Osteocyte (in vitro differentiated cells): Measurements from ENCODE around the gene ARHGAP31. TPM values are rescaled to one million over a fixed set of nuclear protein-coding genes. Genes with fewer than 3 reads are reported as not detected.
A peak's percentile ranks its signal among the peaks of the same experiment; 100 is the strongest.
"Not testable (repeated sequence)": the region's sequence is repeated elsewhere in the genome, so short reads cannot be mapped to it uniquely, and the experiment has no call there.

Source experiments
- DNase-seq: peaks from one replicate; pipeline ENCODE4 v3.0.0; 2021; ENCODE audit warnings: mixed read lengths; ENCODE audit not compliant: unreplicated experiment; ENCODE audit errors: extremely low spot score
- H3K27ac Mint-ChIP-seq: one replicate; pipeline ENCODE4 v1.8.0; 2021; ENCODE audit warnings: mild to moderate bottlenecking, mixed read lengths; ENCODE audit not compliant: unreplicated experiment
- H3K27me3 Mint-ChIP-seq: one replicate; pipeline ENCODE4 v1.8.0; 2021; ENCODE audit warnings: mixed read lengths; ENCODE audit not compliant: unreplicated experiment
- H3K36me3 Mint-ChIP-seq: one replicate; pipeline ENCODE4 v1.8.0; 2021; ENCODE audit warnings: mixed read lengths; ENCODE audit not compliant: unreplicated experiment
- H3K4me1 Mint-ChIP-seq: one replicate; pipeline ENCODE4 v1.8.0; 2021; ENCODE audit warnings: mixed read lengths; ENCODE audit not compliant: unreplicated experiment
- H3K4me3 Mint-ChIP-seq: one replicate; pipeline ENCODE4 v1.8.0; 2021; ENCODE audit warnings: mild to moderate bottlenecking, moderate library complexity, mixed read lengths; ENCODE audit not compliant: unreplicated experiment
- H3K9me3 Mint-ChIP-seq: one replicate; pipeline ENCODE4 v1.8.0; 2021; ENCODE audit warnings: mixed read lengths; ENCODE audit not compliant: unreplicated experiment
- total RNA-seq: library from RNA; stranded (reverse); gene quantifications from 2 replicates; pipeline ENCODE4 v1.2.1, GENCODE V29; 2021
- TF ChIP-seq, protein P1 (sequence below): fragments of 200-600 bp; sonication (generic); IDR thresholded peaks from 2 replicates; pipeline ENCODE4 v1.5.0; 2021; ENCODE audit warnings: antibody characterized with exemption, mild to moderate bottlenecking, moderate library complexity

Gene ARHGAP31
- total RNA-seq, 1 donor from 2014 or later: 49.7 TPM

DNA sequence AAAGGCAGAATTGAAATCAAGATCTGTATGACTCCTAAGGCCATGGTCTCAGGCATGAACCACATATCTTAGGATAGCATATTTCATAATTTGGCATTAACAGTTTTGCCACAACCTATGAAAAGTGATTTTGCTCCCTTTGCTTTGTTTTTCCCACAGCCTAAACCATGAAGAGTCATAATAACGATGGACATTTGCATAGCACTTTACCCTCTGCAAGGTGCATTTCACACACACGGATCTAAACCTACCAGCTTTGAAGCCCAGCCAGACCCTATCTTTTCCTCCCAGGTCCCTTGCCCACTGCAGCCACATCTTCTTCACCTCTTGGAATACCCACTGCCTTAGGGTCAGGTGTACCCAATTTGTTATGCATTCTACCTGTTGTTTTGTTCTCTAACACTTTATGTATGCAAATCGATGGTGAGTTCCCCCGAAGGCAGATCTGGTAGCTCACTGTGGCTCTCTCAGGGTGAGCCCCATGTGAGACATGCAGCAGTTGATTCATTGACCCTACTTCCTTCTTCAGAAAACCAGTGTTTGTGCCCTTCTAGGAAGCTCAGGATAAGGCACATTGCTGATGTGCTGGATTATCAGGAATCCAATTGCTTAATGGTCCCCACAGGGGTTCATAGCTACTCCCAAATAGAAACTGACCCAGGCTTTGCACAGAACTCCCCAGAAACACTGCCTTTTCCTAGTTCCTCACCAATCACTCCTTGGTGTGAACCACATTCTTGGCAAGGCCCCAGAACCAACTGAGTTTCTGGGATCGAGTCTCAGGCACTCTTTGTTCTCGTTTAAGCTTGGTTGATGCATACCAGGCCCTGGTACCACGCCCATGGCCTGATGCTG is 8.7 kb downstream of the ARHGAP31 start:
- Mint-ChIP-seq H3K27ac (peak overlapping the region; percentile 91), H3K27me3 (no peaks in the 10 kb centered on the region), H3K36me3 (peaks cover 17% of the 10 kb centered on the region), H3K4me1 (peaks cover 70% of the 10 kb centered on the region), H3K9me3 (no peaks in the 10 kb centered on the region), H3K4me3 (peak overlapping the region; percentile 1)
- TF ChIP-seq, protein P1, sequence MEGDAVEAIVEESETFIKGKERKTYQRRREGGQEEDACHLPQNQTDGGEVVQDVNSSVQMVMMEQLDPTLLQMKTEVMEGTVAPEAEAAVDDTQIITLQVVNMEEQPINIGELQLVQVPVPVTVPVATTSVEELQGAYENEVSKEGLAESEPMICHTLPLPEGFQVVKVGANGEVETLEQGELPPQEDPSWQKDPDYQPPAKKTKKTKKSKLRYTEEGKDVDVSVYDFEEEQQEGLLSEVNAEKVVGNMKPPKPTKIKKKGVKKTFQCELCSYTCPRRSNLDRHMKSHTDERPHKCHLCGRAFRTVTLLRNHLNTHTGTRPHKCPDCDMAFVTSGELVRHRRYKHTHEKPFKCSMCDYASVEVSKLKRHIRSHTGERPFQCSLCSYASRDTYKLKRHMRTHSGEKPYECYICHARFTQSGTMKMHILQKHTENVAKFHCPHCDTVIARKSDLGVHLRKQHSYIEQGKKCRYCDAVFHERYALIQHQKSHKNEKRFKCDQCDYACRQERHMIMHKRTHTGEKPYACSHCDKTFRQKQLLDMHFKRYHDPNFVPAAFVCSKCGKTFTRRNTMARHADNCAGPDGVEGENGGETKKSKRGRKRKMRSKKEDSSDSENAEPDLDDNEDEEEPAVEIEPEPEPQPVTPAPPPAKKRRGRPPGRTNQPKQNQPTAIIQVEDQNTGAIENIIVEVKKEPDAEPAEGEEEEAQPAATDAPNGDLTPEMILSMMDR: no peak
- DNase-seq: no peak

DNA sequence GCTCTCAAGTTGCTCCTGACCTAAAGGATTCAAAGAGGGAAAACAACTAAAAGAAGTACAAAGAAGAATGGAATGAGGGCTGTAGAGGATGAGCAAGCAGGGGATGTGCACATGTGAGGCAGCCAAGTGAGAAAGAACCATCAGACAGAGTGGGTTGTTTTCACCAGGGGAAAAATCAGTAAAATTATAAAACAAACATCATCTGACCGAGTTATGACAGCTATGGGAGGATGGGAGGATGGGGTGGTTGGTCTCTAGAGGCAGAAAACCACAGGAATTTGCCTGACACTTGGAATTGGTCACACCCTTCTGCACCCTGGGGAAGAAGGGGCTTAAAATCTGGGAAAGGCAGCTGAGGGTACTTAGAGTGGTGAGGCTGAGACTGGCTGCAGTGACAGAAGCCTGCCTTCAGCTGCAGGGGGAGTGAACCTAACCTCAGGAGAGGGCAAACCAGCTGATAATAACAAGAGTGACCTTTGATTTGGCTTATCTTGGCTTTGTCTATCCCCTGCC is 10.1 kb downstream of the ARHGAP31 start:
- Mint-ChIP-seq H3K4me3 (peak overlapping the region; percentile 2), H3K4me1 (peaks cover 64% of the 10 kb centered on the region), H3K9me3 (no peaks in the 10 kb centered on the region), H3K27me3 (no peaks in the 10 kb centered on the region), H3K36me3 (peaks cover 12% of the 10 kb centered on the region), H3K27ac (peak overlapping the region; percentile 74)
- DNase-seq: no peak
- TF ChIP-seq, protein P1: no peak

DNA sequence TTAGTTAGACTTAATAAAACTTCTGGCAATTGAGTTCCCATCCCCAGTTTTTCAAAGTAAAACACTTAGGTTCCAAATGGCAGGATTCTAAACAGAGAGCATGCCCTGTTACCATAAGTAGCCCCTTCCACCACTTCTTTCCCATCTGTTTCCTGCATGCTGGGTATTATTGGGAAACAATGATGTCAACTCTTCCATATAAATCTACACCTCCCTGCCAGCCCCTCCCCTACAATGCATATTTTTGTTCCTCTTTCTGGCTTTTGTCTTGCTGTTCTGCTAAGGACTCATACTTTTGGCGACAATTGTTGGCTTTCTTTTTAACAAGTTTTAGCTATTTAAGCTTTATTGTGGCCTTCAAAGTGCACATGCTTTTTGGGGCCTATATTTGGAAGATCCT is 11.1 kb downstream of the ARHGAP31 start:
- no peaks in the 10 kb centered on the region for H3K27me3 Mint-ChIP-seq
- peaks cover 65% of the 10 kb centered on the region for H3K4me1 Mint-ChIP-seq
- no peak for DNase-seq
- peak overlapping the region; percentile 60 for H3K27ac Mint-ChIP-seq
- H3K4me3 Mint-ChIP-seq: no peak overlapping the region
- no peaks in the 10 kb centered on the region for H3K9me3 Mint-ChIP-seq
- H3K36me3 Mint-ChIP-seq: peaks cover 12% of the 10 kb centered on the region
- TF ChIP-seq, protein P1: no peak

DNA sequence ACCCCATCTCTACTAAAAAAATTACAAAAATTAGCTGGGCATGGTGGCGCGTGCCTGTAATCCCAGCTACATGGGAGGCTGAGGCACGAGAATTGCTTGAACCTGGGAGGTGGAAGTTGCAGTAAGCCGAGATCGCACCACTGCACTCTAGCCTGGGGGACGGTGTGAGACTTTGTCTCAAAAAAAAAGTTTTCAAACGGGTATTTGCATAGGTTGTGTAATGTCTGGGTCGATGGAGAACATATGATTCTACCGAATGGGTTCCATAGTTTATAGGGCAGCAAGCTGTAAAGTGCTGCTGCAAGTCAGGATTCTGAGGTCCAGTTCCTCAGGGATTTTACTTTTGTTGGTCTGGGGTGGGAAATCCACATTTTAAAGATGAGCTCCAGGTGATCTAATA is 12.2 kb downstream of the ARHGAP31 start:
- H3K36me3 Mint-ChIP-seq: peaks cover 12% of the 10 kb centered on the region
- H3K27me3 Mint-ChIP-seq, H3K4me3 Mint-ChIP-seq, H3K9me3 Mint-ChIP-seq, DNase-seq: not testable (repeated sequence)
- peak overlapping the region; percentile 11 for H3K27ac Mint-ChIP-seq
- H3K4me1 Mint-ChIP-seq: peaks cover 65% of the 10 kb centered on the region

DNA sequence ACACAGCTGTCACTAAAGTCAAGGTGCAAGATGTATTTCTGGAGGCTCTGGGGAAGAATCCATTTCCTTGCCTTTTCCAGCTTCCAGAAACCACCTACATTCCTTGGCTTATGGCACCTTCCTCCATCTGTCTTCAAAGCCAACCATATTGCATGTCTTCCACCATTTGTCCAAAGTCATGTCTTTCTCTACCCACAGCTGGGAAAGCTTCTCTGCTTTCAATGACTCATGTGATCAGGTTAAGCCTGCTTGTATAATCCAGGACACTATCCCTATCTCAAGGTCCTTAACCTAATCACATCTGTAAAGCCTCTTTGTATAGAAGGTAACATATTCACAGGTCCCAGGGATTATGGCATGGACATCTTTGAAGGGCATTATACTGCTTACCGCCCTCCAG is 14.2 kb downstream of the ARHGAP31 start:
- Mint-ChIP-seq H3K4me1 (peaks cover 52% of the 10 kb centered on the region), H3K36me3 (peaks cover 24% of the 10 kb centered on the region), H3K4me3 (no peak overlapping the region), H3K27ac (no peak overlapping the region), H3K9me3 (no peaks in the 10 kb centered on the region), H3K27me3 (no peaks in the 10 kb centered on the region)
- TF ChIP-seq, protein P1: no peak
- DNase-seq: no peak
